Measurements from ENCODE around the gene GDPD5.

GDPD5 gene

GRCh38 chr11:75394085-75394840 lies 131.5 kb downstream of the GDPD5 start:
- no peak for FAIRE-seq

- FAIRE-seq = no peak
Measured at GRCh38 chr11:75389925-75390324, 135.8 kb downstream of the GDPD5 start.

- no peak for FAIRE-seq
Measured at GRCh38 chr11:75389276-75389605, 136.5 kb downstream of the GDPD5 start.

- no peak for FAIRE-seq
Measured at GRCh38 chr11:75388386-75389275, 137.1 kb downstream of the GDPD5 start.

- no peak for FAIRE-seq
Measured at GRCh38 chr11:75387736-75388294, 137.9 kb downstream of the GDPD5 start.

GRCh38 chr11:75386942-75387630 lies 138.7 kb downstream of the GDPD5 start:
- FAIRE-seq = no peak

Data from colon (tissue), 2 donors.